Fibroblast of lung (primary cell): ENCODE measurements around the gene STXBP5L. TPM values are rescaled to one million over a fixed set of nuclear protein-coding genes. Genes with fewer than 3 reads are reported as not detected.
"Not testable (repeated sequence)": the region's sequence is repeated elsewhere in the genome, so short reads cannot be mapped to it uniquely, and the experiment has no call there.

Experiments
- DNase-seq, 2 donors: peaks; one replicate each; pipeline versions ENCODE4 v3.0.0 to v3.0.0-alpha.2; 2010; ENCODE audit warnings: low read depth in 2 of 2
- H2AFZ ChIP-seq: 2 replicates; pipeline ENCODE4 v1.5.1; 2012; ENCODE audit warnings: low read length, control low read depth, inconsistent platforms
- H3K27ac ChIP-seq: 2 replicates; pipeline ENCODE4 v1.5.1; 2011; ENCODE audit warnings: low read length, control low read depth; ENCODE audit not compliant: insufficient read depth
- H3K27me3 ChIP-seq: 2 replicates; pipeline ENCODE4 v1.5.1; 2011; ENCODE audit warnings: mild to moderate bottlenecking, low read length; ENCODE audit not compliant: control insufficient read depth, insufficient read depth
- H3K36me3 ChIP-seq: 2 replicates; pipeline ENCODE4 v1.5.1; 2011; ENCODE audit warnings: low read length; ENCODE audit not compliant: control insufficient read depth, insufficient read depth
- H3K4me1 ChIP-seq: 2 replicates; pipeline ENCODE4 v1.5.1; 2011; ENCODE audit warnings: low read length; ENCODE audit not compliant: control insufficient read depth, insufficient read depth; ENCODE audit errors: extremely low read depth
- H3K4me2 ChIP-seq: 2 replicates; pipeline ENCODE4 v1.5.1; 2011; ENCODE audit warnings: low read length, control low read depth; ENCODE audit not compliant: insufficient read depth; ENCODE audit errors: extremely low read depth
- H3K4me3 ChIP-seq, 4 experiments: fragments of 200-600 bp in 1 of 4; sonication (generic) in 1 of 4; replicated peaks in 1 of 4; 2 replicates each; pipeline ENCODE4 v1.5.1; 2011 to 2016; ENCODE audit warnings: low read length in 4 of 4, low read depth in 3 of 4, mild to moderate bottlenecking in 3 of 4, control low read depth in 2 of 4, inconsistent platforms in 1 of 4, mixed read lengths in 1 of 4; ENCODE audit not compliant: insufficient read depth in 1 of 4; ENCODE audit errors: control extremely low read depth in 1 of 4
- H3K79me2 ChIP-seq: 2 replicates; pipeline ENCODE4 v1.5.1; 2012; ENCODE audit warnings: mild to moderate bottlenecking, low read length, inconsistent platforms; ENCODE audit not compliant: control insufficient read depth, insufficient read depth
- H3K9ac ChIP-seq: 2 replicates; pipeline ENCODE4 v1.5.1; 2011; ENCODE audit warnings: mild to moderate bottlenecking, low read length, control low read depth; ENCODE audit not compliant: insufficient read depth
- H3K9me3 ChIP-seq: 2 replicates; pipeline ENCODE4 v1.5.1; 2012; ENCODE audit warnings: low read depth, low read length; ENCODE audit not compliant: control insufficient read depth, insufficient read depth
- H4K20me1 ChIP-seq: 2 replicates; pipeline ENCODE4 v1.5.1; 2011; ENCODE audit warnings: low read length; ENCODE audit not compliant: control insufficient read depth, insufficient read depth; ENCODE audit errors: extremely low read depth
- CTCF ChIP-seq, 2 donors: IDR thresholded peaks in 1 of 2; conservative IDR thresholded peaks in 1 of 2; 1 replicate in 1 of 2; 2 replicates in 1 of 2; pipeline ENCODE4 v1.5.1; 2011 to 2012; ENCODE audit warnings: low read length in 2 of 2, control low read depth in 1 of 2, inconsistent platforms in 1 of 2, low read depth in 1 of 2, mild to moderate bottlenecking in 1 of 2
- EZH2 ChIP-seq: IDR thresholded peaks from 2 replicates; pipeline ENCODE4 v1.5.1; 2012; ENCODE audit warnings: low read length, control low read depth, mild to moderate bottlenecking; ENCODE audit errors: missing control alignments
- polyA plus RNA-seq, 2 donors: library from polyadenylated mRNA; depleted of rRNA in 1 of 2; stranded (reverse) in 1 of 2; unstranded in 1 of 2; fragments of >200 nt; gene quantifications; 2 replicates each; pipeline ENCODE4 v1.2.1, GENCODE V29; 2011 to 2012; ENCODE audit warnings: missing spikeins in 1 of 2
- total RNA-seq: library from RNA; depleted of rRNA; stranded (reverse); fragments of >200 nt; gene quantifications from 2 replicates; pipeline ENCODE4 v1.2.1, GENCODE V29; 2014

Gene STXBP5L
- total and polyA plus RNA-seq, 2 donors (not counting 1 experiment from before 2014, with no cell fraction given) = not detected

- Histone ChIP-seq H3K4me3 (no peak overlapping the region), H3K27me3 (no peaks in the 10 kb centered on the region), H3K4me2 (no peak overlapping the region), H2AFZ (no peak overlapping the region), H3K9ac (no peak overlapping the region), H3K27ac (no peak overlapping the region), H3K4me1 (no peaks in the 10 kb centered on the region), H3K9me3 (no peaks in the 10 kb centered on the region), H4K20me1 (no peaks in the 10 kb centered on the region), H3K36me3 (no peaks in the 10 kb centered on the region), H3K79me2 (no peaks in the 10 kb centered on the region)
- TF ChIP-seq EZH2 (no peak), CTCF (conservative IDR thresholded peaks at IDR 0.05 in 1 of 2, IDR thresholded peaks at IDR 0.05 in 1 of 2; ENCODE audit: low read depth in 1 of 2, low read length in 2 of 2) (no peak)
- DNase-seq = no peak
Measured at GRCh38 chr3:121362035-121362734, 454.2 kb downstream of the STXBP5L start.

GRCh38 chr3:121388308-121388707 lies 480.3 kb downstream of the STXBP5L start:
- not testable (repeated sequence) for H3K27ac ChIP-seq, H3K9me3 ChIP-seq, H3K27me3 ChIP-seq, DNase-seq, H3K4me1 ChIP-seq, H4K20me1 ChIP-seq, H3K36me3 ChIP-seq, H3K79me2 ChIP-seq, H3K4me2 ChIP-seq, H3K4me3 ChIP-seq, H2AFZ ChIP-seq, H3K9ac ChIP-seq

- not testable (repeated sequence) for H3K4me3 ChIP-seq, H3K4me1 ChIP-seq, H3K4me2 ChIP-seq, H3K9me3 ChIP-seq, H3K9ac ChIP-seq, H4K20me1 ChIP-seq, H3K27me3 ChIP-seq, H2AFZ ChIP-seq, H3K79me2 ChIP-seq, H3K36me3 ChIP-seq, DNase-seq, H3K27ac ChIP-seq
Measured at GRCh38 chr3:121395967-121396366, 488.0 kb downstream of the STXBP5L start.

GRCh38 chr3:121398051-121398450 lies 490.0 kb downstream of the STXBP5L start:
- H2AFZ ChIP-seq, H3K9me3 ChIP-seq, H3K4me1 ChIP-seq, H3K79me2 ChIP-seq, H3K4me2 ChIP-seq, DNase-seq, H3K27me3 ChIP-seq, H3K9ac ChIP-seq, H3K27ac ChIP-seq, H3K4me3 ChIP-seq, H4K20me1 ChIP-seq, H3K36me3 ChIP-seq: not testable (repeated sequence)
